ENCODE measurements around the gene ARHGEF40. TPM values are rescaled to one million over a fixed set of nuclear protein-coding genes. Genes with fewer than 3 reads are reported as not detected.

Gene ARHGEF40
- total and polyA plus RNA-seq, 8 donors = 11.0 to 171 (median 33.1) TPM

DNA sequence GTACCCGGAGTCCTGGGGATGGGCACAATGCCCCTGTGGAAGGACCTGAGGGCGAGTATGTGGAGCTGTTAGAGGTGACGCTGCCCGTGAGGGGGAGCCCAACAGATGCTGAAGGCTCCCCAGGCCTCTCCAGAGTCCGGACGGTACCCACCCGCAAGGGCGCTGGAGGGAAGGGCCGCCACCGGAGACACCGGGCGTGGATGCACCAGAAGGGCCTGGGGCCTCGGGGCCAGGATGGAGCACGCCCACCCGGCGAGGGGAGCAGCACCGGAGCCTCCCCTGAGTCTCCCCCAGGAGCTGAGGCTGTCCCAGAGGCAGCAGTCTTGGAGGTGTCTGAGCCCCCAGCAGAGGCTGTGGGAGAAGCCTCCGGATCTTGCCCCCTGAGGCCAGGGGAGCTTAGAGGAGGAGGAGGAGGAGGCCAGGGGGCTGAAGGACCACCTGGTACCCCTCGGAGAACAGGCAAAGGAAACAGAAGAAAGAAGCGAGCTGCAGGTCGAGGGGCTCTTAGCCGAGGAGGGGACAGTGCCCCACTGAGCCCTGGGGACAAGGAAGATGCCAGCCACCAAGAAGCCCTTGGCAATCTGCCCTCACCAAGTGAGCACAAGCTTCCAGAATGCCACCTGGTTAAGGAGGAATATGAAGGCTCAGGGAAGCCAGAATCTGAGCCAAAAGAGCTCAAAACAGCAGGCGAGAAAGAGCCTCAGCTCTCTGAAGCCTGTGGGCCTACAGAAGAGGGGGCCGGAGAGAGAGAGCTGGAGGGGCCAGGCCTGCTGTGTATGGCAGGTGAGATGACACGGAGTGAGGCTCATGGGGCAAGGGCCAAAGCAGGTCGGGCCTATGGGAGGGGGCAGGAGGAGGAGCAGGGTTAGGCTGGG, 4.5 kb downstream of the ARHGEF40 start:
- no peaks in the 10 kb centered on the region for H3K9me3 ChIP-seq
- peaks cover 40 to 71% (median 63%) of the 10 kb centered on the region in 4 donors for H3K36me3 ChIP-seq
- TF ChIP-seq CTCF (IDR thresholded peaks at IDR 0.05) (no peak), POLR2AphosphoS5 (IDR thresholded peaks at IDR 0.05) (no peak)
- H3K27me3 ChIP-seq = peaks cover 0 to 5% (median 2%) of the 10 kb centered on the region in 3 donors
- WGBS, 5 donors = 85 to 93% (median 89%) methylated on average over 12 to 26 of the region's 26 CpGs
- H3K4me3 ChIP-seq = no peak overlapping the region
- H3K4me1 ChIP-seq = peaks cover 26 to 38% (median 34%) of the 10 kb centered on the region in 4 donors
- no peak overlapping the region for H3K27ac ChIP-seq
- intact Hi-C loops (cut with DNase I; ENCODE audit: low total_unique reads) = no loop called here
- no peak for DNase-seq

GRCh38 chr14:21075719-21076437, 5.8 kb downstream of the ARHGEF40 start:
- peaks cover 50 to 83% (median 76%) of the 10 kb centered on the region in 4 donors for H3K36me3 ChIP-seq
- DNase-seq = no peak
- no peak overlapping the region for H3K4me3 ChIP-seq
- WGBS, 5 donors = 85 to 90% (median 89%) methylated on average over 9 of the region's 9 CpGs
- H3K27ac ChIP-seq = no peak overlapping the region
- no peaks in the 10 kb centered on the region for H3K9me3 ChIP-seq
- H3K4me1 ChIP-seq = peaks cover 22 to 30% (median 26%) of the 10 kb centered on the region in 4 donors
- intact Hi-C loops (cut with DNase I; ENCODE audit: low total_unique reads) = no loop called here
- H3K27me3 ChIP-seq = no peaks in the 10 kb centered on the region
- TF ChIP-seq EP300 (IDR thresholded peaks at IDR 0.05) (no peak), POLR2A (IDR thresholded peaks at IDR 0.05) (no peak), POLR2AphosphoS5 (IDR thresholded peaks at IDR 0.05) (no peak), CTCF (IDR thresholded peaks at IDR 0.05) (no peak)

DNA sequence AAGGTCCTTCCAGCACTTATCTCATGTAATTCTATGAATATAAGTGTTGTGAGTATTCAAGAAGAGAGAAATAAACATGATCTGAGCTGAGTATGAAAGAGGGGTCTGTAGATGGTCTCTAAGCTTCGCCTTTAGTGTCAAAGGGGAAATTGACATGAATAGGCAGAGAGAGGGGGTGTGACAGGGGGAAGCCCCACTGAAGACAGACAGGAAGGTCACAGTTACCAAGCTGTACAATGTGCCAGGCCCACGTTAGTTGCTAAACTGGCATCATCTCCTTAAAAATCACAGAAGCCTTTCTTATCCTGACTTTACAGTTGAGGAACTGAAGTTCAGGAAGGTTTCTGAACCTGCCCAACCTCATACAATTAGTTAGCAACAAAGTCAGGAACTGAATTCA, 7.6 kb downstream of the ARHGEF40 start:
- WGBS, 5 donors = 77 to 89% (median 81%) methylated on average over 2 of the region's 2 CpGs
- TF ChIP-seq POLR2A (IDR thresholded peaks at IDR 0.05) (no peak), CTCF (IDR thresholded peaks at IDR 0.05) (no peak), POLR2AphosphoS5 (IDR thresholded peaks at IDR 0.05) (no peak), EP300 (IDR thresholded peaks at IDR 0.05) (no peak)
- no peak overlapping the region for H3K4me3 ChIP-seq
- H3K27ac ChIP-seq = no peak overlapping the region
- peaks cover 6 to 12% (median 8%) of the 10 kb centered on the region in 4 donors for H3K4me1 ChIP-seq
- no peaks in the 10 kb centered on the region for H3K9me3 ChIP-seq
- H3K27me3 ChIP-seq = no peaks in the 10 kb centered on the region
- H3K36me3 ChIP-seq = peaks cover 66 to 100% (median 94%) of the 10 kb centered on the region in 4 donors
- DNase-seq = no peak
- intact Hi-C loops (cut with DNase I; ENCODE audit: low total_unique reads) = no loop called here

GRCh38 chr14:21078287-21078686, 8.2 kb downstream of the ARHGEF40 start:
- DNase-seq = no peak
- Histone ChIP-seq H3K9me3 (no peaks in the 10 kb centered on the region), H3K27ac (no peak overlapping the region), H3K4me1 (peaks cover 0 to 6% (median 2%) of the 10 kb centered on the region in 4 donors), H3K27me3 (no peaks in the 10 kb centered on the region), H3K4me3 (no peak overlapping the region), H3K36me3 (peaks cover 72 to 100% (median 98%) of the 10 kb centered on the region in 4 donors)
- no peak for TF ChIP-seq POLR2AphosphoS5 (IDR thresholded peaks at IDR 0.05)
- TF ChIP-seq POLR2A (IDR thresholded peaks at IDR 0.05) = no peak
- no peak for TF ChIP-seq EP300 (IDR thresholded peaks at IDR 0.05)
- TF ChIP-seq CTCF (IDR thresholded peaks at IDR 0.05) = no peak
- intact Hi-C loops (cut with DNase I; ENCODE audit: low total_unique reads) = no loop called here
- WGBS, 5 donors = 87 to 96% (median 94%) methylated on average over 5 of the region's 5 CpGs
